Pancreas (tissue), 10 donors: ENCODE results near the gene OLFM1. TPM values are rescaled to one million over a fixed set of nuclear protein-coding genes. Genes with fewer than 3 reads are reported as not detected.

Experiments used
- ATAC-seq, 4 donors: fragments of 200-7000 bp; cut with Tn5 transposase; one replicate each; pipeline versions ENCODE4 v1.8.0 to v1.9.1; 2020; ENCODE audit warnings: mild to moderate bottlenecking in 4 of 4, moderate library complexity in 4 of 4
- DNase-seq, 6 donors: peaks; one replicate each; pipeline ENCODE4 v3.0.0-alpha.2; 2020
- FAIRE-seq: peaks from 2 replicates; lab custom pipeline; 2012; peaks lifted over from hg19 to GRCh38; lab: Jason Lieb, UNC
- H3K27ac ChIP-seq, 4 donors: fragments of 200-600 bp; sonication (generic); 1 replicate in 3 of 4; 2 replicates in 1 of 4; pipeline versions ENCODE4 v1.5.0 to v1.8.0; 2020
- H3K27me3 ChIP-seq, 4 donors: fragments of 200-600 bp; one replicate each; pipeline ENCODE4 v1.8.0; 2021
- H3K36me3 ChIP-seq, 3 donors: fragments of 200-600 bp; sonication (generic) in 1 of 3; one replicate each; pipeline versions ENCODE4 v1.5.0 to v1.8.0; 2020 to 2021
- H3K4me1 ChIP-seq, 3 donors: fragments of 200-600 bp; one replicate each; pipeline ENCODE4 v1.8.0; 2021
- H3K4me3 ChIP-seq, 4 donors: fragments of 200-600 bp; sonication (generic) in 2 of 4; one replicate each; pipeline versions ENCODE4 v1.5.0 to v1.8.0; 2020 to 2021
- H3K9me3 ChIP-seq, 4 donors: fragments of 200-600 bp; one replicate each; pipeline ENCODE4 v1.8.0; 2021
- WGBS, 2 donors: extraction: QIAGEN DNeasy Blood & Tissue Kit; methylation state at CpG; one replicate each; pipeline ENCODE4 v1.1.7; 2013; 5-methylcytosine and 5-hydroxymethylcytosine counted together
- intact Hi-C, 3 donors: fragments of 100-400 bp; cut with DNase I; formaldehyde crosslinking; loops; one replicate each; pipeline versions ENCODE4 v1.11.1 to v1.14.2; 2022
- polyA plus RNA-seq, 2 donors: library from polyadenylated mRNA; stranded (reverse); fragments of 200-250 nt; gene quantifications; one replicate each; pipeline ENCODE4 v1.2.3, GENCODE V29; 2013
- total RNA-seq, 6 donors: library from RNA; stranded (reverse); fragmentation: NEBNext Ultra II Directional in 4 of 6; extraction: Animal tissue kit (Norgen Biotek cat#: 25700) in 4 of 6; gene quantifications; one replicate each; pipeline versions ENCODE4 v1.2.1 to v1.2.4, GENCODE V29; 2021 to 2023
- TF ChIP-seq, protein P1 (sequence below), 4 donors: fragments of 200-600 bp; sonication (generic) in 3 of 4; IDR thresholded peaks; one replicate each; pipeline versions ENCODE4 v1.5.0 to v1.8.0; 2021; ENCODE audit warnings: antibody characterized with exemption in 4 of 4
- donor health status: healthy with polysubstance abuse.
- donor health status: DM: no; HTN: no; CAD: no; lungs with moderate emphysema.
- donor health status: DM: no; HTN: no; CAD: no.
- donor health status: control.
- donor health status: control.
- donor health status: Bipolar disorder and iron deficiency.
- donor health status: DM: yes; HTN: yes; CAD: no.
- donor health status: DM: no; HTN: no; CAD: no.
- donor health status: DM: no; HTN: no; CAD: no.
- donor health status: DM: yes; HTN: yes; CAD: no.

Gene OLFM1
- total and polyA plus RNA-seq, 8 donors, result 5.9 to 14.1 (median 7.8) TPM

- 36 to 44% methylated on average over 23 of the region's 23 CpGs for WGBS, 2 donors
- no peaks in the 10 kb centered on the region for H3K36me3 ChIP-seq
- DNase-seq (no peak), ATAC-seq (peak in 2 of 4 donors; percentile 8 to 37), FAIRE-seq (no peak)
- no peak overlapping the region for H3K27ac ChIP-seq
- H3K4me1 ChIP-seq, result no peaks in the 10 kb centered on the region
- H3K27me3 ChIP-seq, result no peaks in the 10 kb centered on the region
- TF ChIP-seq, protein P1, sequence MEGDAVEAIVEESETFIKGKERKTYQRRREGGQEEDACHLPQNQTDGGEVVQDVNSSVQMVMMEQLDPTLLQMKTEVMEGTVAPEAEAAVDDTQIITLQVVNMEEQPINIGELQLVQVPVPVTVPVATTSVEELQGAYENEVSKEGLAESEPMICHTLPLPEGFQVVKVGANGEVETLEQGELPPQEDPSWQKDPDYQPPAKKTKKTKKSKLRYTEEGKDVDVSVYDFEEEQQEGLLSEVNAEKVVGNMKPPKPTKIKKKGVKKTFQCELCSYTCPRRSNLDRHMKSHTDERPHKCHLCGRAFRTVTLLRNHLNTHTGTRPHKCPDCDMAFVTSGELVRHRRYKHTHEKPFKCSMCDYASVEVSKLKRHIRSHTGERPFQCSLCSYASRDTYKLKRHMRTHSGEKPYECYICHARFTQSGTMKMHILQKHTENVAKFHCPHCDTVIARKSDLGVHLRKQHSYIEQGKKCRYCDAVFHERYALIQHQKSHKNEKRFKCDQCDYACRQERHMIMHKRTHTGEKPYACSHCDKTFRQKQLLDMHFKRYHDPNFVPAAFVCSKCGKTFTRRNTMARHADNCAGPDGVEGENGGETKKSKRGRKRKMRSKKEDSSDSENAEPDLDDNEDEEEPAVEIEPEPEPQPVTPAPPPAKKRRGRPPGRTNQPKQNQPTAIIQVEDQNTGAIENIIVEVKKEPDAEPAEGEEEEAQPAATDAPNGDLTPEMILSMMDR (IDR thresholded peaks at IDR 0.05), result no peak
- H3K4me3 ChIP-seq, result no peak overlapping the region
- no peaks in the 10 kb centered on the region for H3K9me3 ChIP-seq
- intact Hi-C loops, result no loop called here
Observed at GRCh38 chr9:135167849-135168655, 80.6 kb downstream of the OLFM1 start.

DNA sequence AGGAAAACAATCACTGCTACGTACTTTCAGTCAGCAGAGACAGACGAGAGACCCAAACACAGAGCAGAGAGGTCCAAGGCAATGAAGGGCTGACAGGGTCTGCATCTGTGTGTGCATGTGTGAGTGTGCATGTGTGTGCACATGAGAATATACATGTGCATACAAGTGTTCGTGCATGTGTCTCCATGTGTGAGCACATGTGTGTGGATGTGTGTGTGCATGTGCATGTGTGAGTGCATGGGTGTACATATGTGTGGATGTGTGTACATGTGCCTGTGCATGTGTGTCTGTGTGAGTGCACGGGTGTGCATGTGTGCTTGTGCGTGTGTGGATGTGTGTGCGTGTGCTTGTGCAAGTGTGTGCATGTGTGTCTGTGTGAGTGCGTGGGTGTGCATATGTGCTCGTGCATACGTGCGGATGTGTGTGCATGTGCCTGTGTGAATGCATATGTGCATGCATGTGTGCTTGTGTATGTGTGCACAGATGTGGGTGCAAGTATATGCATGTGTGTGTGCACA lies 82.3 kb downstream of the OLFM1 start:
- TF ChIP-seq, protein P1 (IDR thresholded peaks at IDR 0.05), result no peak
- Histone ChIP-seq H3K27ac (no peak overlapping the region), H3K9me3 (no peaks in the 10 kb centered on the region), H3K36me3 (no peaks in the 10 kb centered on the region), H3K4me3 (no peak overlapping the region), H3K4me1 (no peaks in the 10 kb centered on the region), H3K27me3 (no peaks in the 10 kb centered on the region)
- ATAC-seq (no peak), FAIRE-seq (no peak), DNase-seq (no peak)
- intact Hi-C loops, result no loop called here
- WGBS, 2 donors, result 85 to 89% methylated on average over 10 of the region's 10 CpGs

GRCh38 chr9:135170535-135170934 lies 83.1 kb downstream of the OLFM1 start:
- Histone ChIP-seq H3K4me1 (no peaks in the 10 kb centered on the region), H3K27me3 (no peaks in the 10 kb centered on the region), H3K27ac (no peak overlapping the region), H3K36me3 (no peaks in the 10 kb centered on the region), H3K9me3 (no peaks in the 10 kb centered on the region), H3K4me3 (no peak overlapping the region)
- intact Hi-C loops, result no loop called here
- no peak for DNase-seq
- no peak for ATAC-seq
- FAIRE-seq, result no peak
- TF ChIP-seq, protein P1 (IDR thresholded peaks at IDR 0.05), result no peak
- 79 to 82% methylated on average over 14 of the region's 14 CpGs for WGBS, 2 donors

Other genes starting within 250 kb of the OLFM1 start
- under 1 TPM in 4 of 6 donors, not detected in 2; 0.16 to 0.84 (median 0.42) TPM for gene FCN2, start 206.9 kb upstream of the OLFM1 start, total RNA-seq
- gene FCN2, start 206.9 kb upstream of the OLFM1 start, polyA plus RNA-seq, result under 1 TPM in 1 of 2 donors, not detected in 1; 0.38 TPM
- gene FCN1, start 169.8 kb upstream of the OLFM1 start, total RNA-seq, result 1 to 10 TPM in 3 of 6 donors, under 1 TPM in 3; 0.32 to 6.2 (median 1.0) TPM
- 1 to 10 TPM in 1 of 2 donors, under 1 TPM in 1; 0.54 to 1.0 TPM for gene FCN1, start 169.8 kb upstream of the OLFM1 start, polyA plus RNA-seq